Kidney epithelial cell (primary cell): ENCODE measurements around the gene ACR. TPM values are rescaled to one million over a fixed set of nuclear protein-coding genes. Genes with fewer than 3 reads are reported as not detected.
A peak's percentile ranks its signal among the peaks of the same experiment; 100 is the strongest.
"Not testable (repeated sequence)": the region's sequence is repeated elsewhere in the genome, so short reads cannot be mapped to it uniquely, and the experiment has no call there.

Experiments
- DNase-seq: peaks from one replicate; pipeline ENCODE4 v3.0.0-alpha.2; 2010; ENCODE audit warnings: low read depth
- H3K27me3 ChIP-seq: 2 replicates; pipeline ENCODE4 v1.6.0; 2011; ENCODE audit warnings: low read length; ENCODE audit not compliant: control insufficient read depth, insufficient read depth
- H3K36me3 ChIP-seq: 2 replicates; pipeline ENCODE4 v1.5.1; 2011; ENCODE audit warnings: low read length; ENCODE audit not compliant: control insufficient read depth, insufficient read depth
- H3K4me3 ChIP-seq: 2 replicates; pipeline ENCODE4 v1.5.1; 2011; ENCODE audit warnings: low read depth, mild to moderate bottlenecking, control low read depth, low read length
- total RNA-seq: library from RNA; depleted of rRNA; stranded (reverse); fragments of >200 nt; gene quantifications from 2 replicates; pipeline ENCODE4 v1.2.3, GENCODE V29; 2015

ACR gene
- total RNA-seq, 1 donor from 2014 or later = not detected

GRCh38 chr22:50783880-50784276, 45.9 kb downstream of the ACR start:
- H3K36me3 ChIP-seq, H3K27me3 ChIP-seq, DNase-seq: not testable (repeated sequence)
- peak overlapping the region; percentile 46 for H3K4me3 ChIP-seq

GRCh38 chr22:50785289-50785688, 47.3 kb downstream of the ACR start:
- not testable (repeated sequence) for H3K27me3 ChIP-seq, H3K36me3 ChIP-seq, H3K4me3 ChIP-seq, DNase-seq

- DNase-seq, H3K36me3 ChIP-seq, H3K27me3 ChIP-seq, H3K4me3 ChIP-seq: not testable (repeated sequence)
Observed at GRCh38 chr22:50786936-50787335, 48.9 kb downstream of the ACR start.

Other genes with a start within 250 kb of the ACR start
- gene LMF2, start 230.5 kb upstream of the ACR start, total RNA-seq = 48.3 and 75.4 TPM in 2 replicates
- 41.3 and 50.2 TPM in 2 replicates for gene NCAPH2, start 230.0 kb upstream of the ACR start, total RNA-seq
- 2.3 and 5.7 TPM in 2 replicates for gene SCO2, start 212.6 kb upstream of the ACR start, total RNA-seq
- gene TYMP, start 208.2 kb upstream of the ACR start, total RNA-seq = 53.1 and 63.5 TPM in 2 replicates
- 16.3 and 20.1 TPM in 2 replicates for gene KLHDC7B, start 192.3 kb upstream of the ACR start, total RNA-seq
- gene SYCE3, start 175.3 kb upstream of the ACR start, total RNA-seq = 0.71 TPM in 1 of 2 replicates, not detected in the other
- gene CPT1B, start 159.8 kb upstream of the ACR start, total RNA-seq = 2.1 and 5.8 TPM in 2 replicates
- 59.1 and 81.1 TPM in 2 replicates for gene CHKB, start 155.4 kb upstream of the ACR start, total RNA-seq
- 0.84 and 1.0 TPM in 2 replicates for gene MAPK8IP2, start 137.4 kb upstream of the ACR start, total RNA-seq
- 42.7 and 63.8 TPM in 2 replicates for gene ARSA, start 110.1 kb upstream of the ACR start, total RNA-seq
- 3.8 and 6.0 TPM in 2 replicates for gene SHANK3, start 65.4 kb upstream of the ACR start, total RNA-seq
- gene RABL2B, start 45.4 kb downstream of the ACR start, total RNA-seq = 18.3 and 26.9 TPM in 2 replicates